Upper lobe of left lung (tissue), 4 donors: ENCODE results near the gene EPHA8.

ENCODE experiments used
- CTCF ChIP-seq, 6 experiments: fragments of 450-650 bp in 4 of 6; fragments of 200-600 bp in 2 of 6; sonication (generic) in 2 of 6; IDR thresholded peaks; one replicate each; pipeline ENCODE4 v1.5.1; 2016 to 2019; ENCODE audit warnings: antibody characterized with exemption in 6 of 6
- POLR2A ChIP-seq, 4 donors: fragments of 450-650 bp; IDR thresholded peaks; one replicate each; pipeline ENCODE4 v1.5.1; 2016 to 2017; ENCODE audit warnings: antibody characterized with exemption in 4 of 4, mild to moderate bottlenecking in 2 of 4

DNA sequence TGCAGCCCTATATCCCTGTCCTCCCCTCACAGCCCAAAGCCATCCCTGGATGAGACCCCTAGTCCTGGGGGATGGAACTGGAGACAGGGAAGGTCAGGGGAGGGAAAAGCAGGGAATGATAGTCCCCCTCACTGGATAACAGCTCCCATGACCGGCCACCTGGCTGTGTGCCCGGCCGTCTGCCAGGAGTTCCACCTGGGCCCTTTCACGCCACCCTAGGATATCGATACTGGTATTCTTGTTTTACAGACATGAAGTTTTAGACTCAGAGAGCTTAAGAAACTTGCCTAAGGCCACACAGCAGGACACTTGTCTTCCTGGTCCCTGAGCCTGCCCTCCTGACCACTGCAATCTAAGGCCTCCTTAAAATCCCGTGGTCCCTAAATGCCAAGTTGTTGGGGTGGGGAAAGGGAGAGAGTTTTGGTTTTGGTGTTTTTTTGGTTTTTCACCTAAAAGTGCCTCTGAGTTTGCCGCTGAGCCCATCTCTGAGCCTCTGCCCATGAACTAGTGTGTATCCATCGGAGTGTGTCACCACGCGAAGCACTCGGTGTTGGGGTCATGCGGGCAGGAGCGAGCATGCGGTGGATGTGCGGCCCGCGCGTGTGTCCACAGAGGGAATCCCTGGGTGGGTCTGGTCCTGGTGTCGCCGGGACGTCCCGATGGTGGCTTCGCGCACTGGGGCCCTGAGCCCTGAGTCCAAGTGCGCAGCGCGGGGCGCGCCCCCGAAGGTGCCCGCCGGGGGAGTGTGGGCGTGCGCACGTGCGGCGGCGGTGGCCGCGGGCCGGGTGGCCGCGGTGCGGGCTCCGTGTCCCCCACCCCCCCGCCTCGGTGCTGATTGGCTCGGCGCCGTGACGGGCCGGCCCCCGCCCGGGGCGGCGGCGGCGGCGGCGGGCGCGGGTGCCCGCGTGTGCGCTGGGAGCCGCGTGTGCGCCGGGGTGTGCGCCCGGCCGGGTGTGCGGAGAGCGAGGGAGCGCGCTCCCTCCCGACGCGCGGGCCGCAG is at the start of gene EPHA8:
- TF ChIP-seq CTCF (IDR thresholded peaks at IDR 0.05) (no peak), POLR2A (IDR thresholded peaks at IDR 0.05) (no peak)
